Upper lobe of left lung (tissue), 6 donors: Measurements from ENCODE around the gene USP34. TPM values are rescaled to one million over a fixed set of nuclear protein-coding genes. Genes with fewer than 3 reads are reported as not detected.

Source experiments
- ATAC-seq, 2 donors: fragments of 200-7000 bp; cut with Tn5 transposase; one replicate each; pipeline ENCODE4 v1.9.1; 2022; ENCODE audit warnings: mild to moderate bottlenecking in 2 of 2, moderate library complexity in 2 of 2; ENCODE audit not compliant: low FRiP score in 2 of 2
- DNase-seq, 2 donors: peaks; one replicate each; pipeline ENCODE4 v3.0.0-alpha.2; 2019 to 2020
- H3K27ac ChIP-seq, 4 donors: fragments of 200-600 bp; sonication (generic); one replicate each; pipeline ENCODE4 v1.5.1; 2016 to 2019
- H3K27me3 ChIP-seq, 4 donors: fragments of 200-600 bp; sonication (generic); one replicate each; pipeline ENCODE4 v1.5.1; 2017 to 2019
- H3K36me3 ChIP-seq, 4 donors: fragments of 200-600 bp; sonication (generic); one replicate each; pipeline ENCODE4 v1.5.1; 2016 to 2019
- H3K4me1 ChIP-seq, 4 donors: fragments of 200-600 bp; sonication (generic); one replicate each; pipeline ENCODE4 v1.5.1; 2018 to 2019
- H3K4me3 ChIP-seq, 4 donors: fragments of 200-600 bp; sonication (generic); one replicate each; pipeline ENCODE4 v1.5.1; 2017 to 2019; ENCODE audit warnings: mild to moderate bottlenecking in 2 of 4, moderate library complexity in 1 of 4
- H3K9me3 ChIP-seq, 4 donors: fragments of 200-600 bp; sonication (generic); one replicate each; pipeline ENCODE4 v1.5.1; 2018 to 2019
- CTCF ChIP-seq, 6 experiments: fragments of 450-650 bp in 4 of 6; fragments of 200-600 bp in 2 of 6; sonication (generic) in 2 of 6; IDR thresholded peaks; one replicate each; pipeline ENCODE4 v1.5.1; 2016 to 2019; ENCODE audit warnings: antibody characterized with exemption in 6 of 6
- EP300 ChIP-seq, 4 donors: sonication (generic); formaldehyde crosslinking; IDR thresholded peaks; one replicate each; pipeline ENCODE4 v1.5.1; 2017; ENCODE audit warnings: antibody characterized with exemption in 4 of 4, control low read depth in 2 of 4
- POLR2A ChIP-seq, 4 donors: fragments of 450-650 bp; IDR thresholded peaks; one replicate each; pipeline ENCODE4 v1.5.1; 2016 to 2017; ENCODE audit warnings: antibody characterized with exemption in 4 of 4, mild to moderate bottlenecking in 2 of 4
- POLR2AphosphoS5 ChIP-seq, 2 donors: sonication (generic); formaldehyde crosslinking; IDR thresholded peaks; one replicate each; pipeline ENCODE4 v1.5.1; 2017; ENCODE audit warnings: antibody characterized with exemption in 2 of 2
- WGBS, 2 donors: methylation state at CpG; one replicate each; pipeline ENCODE4 v1.1.5; 2017 to 2018; 5-methylcytosine and 5-hydroxymethylcytosine counted together
- total RNA-seq, 6 donors: library from RNA; depleted of rRNA in 4 of 6; stranded (reverse); fragments of >200 nt in 4 of 6; gene quantifications; one replicate each; pipeline versions ENCODE4 v1.1.0 to v1.2.1, GENCODE V29; 2016 to 2021
- donor health status: DM: no; HTN: no; CAD: no; lungs with moderate emphysema.
- donor health status: DM: no; HTN: yes; CAD: no; lungs with severe emphysema.

Gene USP34
- total RNA-seq, 6 donors from 2014 or later: 73.8 to 223 (median 114) TPM

GRCh38 chr2:61263830-61264229 lies 207.1 kb downstream of the USP34 start:
- ATAC-seq (no peak), DNase-seq (no peak)
- no peak for TF ChIP-seq POLR2A (IDR thresholded peaks at IDR 0.05)
- no peak for TF ChIP-seq POLR2AphosphoS5 (IDR thresholded peaks at IDR 0.05)
- TF ChIP-seq CTCF (IDR thresholded peaks at IDR 0.05): no peak
- TF ChIP-seq EP300 (IDR thresholded peaks at IDR 0.05): no peak
- peaks cover 7 to 45% (median 13%) of the 10 kb centered on the region in 4 donors for H3K36me3 ChIP-seq
- peaks cover 0 to 8% (median 0%) of the 10 kb centered on the region in 4 donors for H3K4me1 ChIP-seq
- no peaks in the 10 kb centered on the region for H3K9me3 ChIP-seq
- no peak overlapping the region for H3K4me3 ChIP-seq
- 85 to 95% methylated on average over 2 of the region's 2 CpGs for WGBS, 2 donors
- H3K27ac ChIP-seq: no peak overlapping the region
- H3K27me3 ChIP-seq: no peaks in the 10 kb centered on the region

DNA sequence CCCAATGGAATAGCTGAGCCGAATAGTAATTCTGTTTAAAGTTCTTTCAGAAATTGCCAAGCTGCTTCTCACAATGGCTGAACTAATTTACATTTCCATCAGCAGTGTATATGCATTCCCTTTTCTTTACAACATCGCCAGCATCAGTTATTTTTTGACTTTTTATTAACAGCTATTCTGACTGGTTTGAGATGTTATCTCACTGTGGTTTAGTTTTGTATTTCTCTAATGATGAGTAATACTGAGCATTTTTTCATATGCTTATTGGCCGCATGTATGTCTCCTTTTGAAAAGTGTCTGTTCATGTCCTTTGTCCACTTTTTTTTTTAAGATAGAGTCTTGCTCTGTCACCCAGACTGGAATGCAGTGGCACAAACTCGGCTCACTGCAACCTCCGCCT lies 208.2 kb downstream of the USP34 start:
- Histone ChIP-seq H3K9me3 (no peaks in the 10 kb centered on the region), H3K4me3 (no peak overlapping the region), H3K27me3 (no peaks in the 10 kb centered on the region), H3K27ac (no peak overlapping the region), H3K4me1 (peaks cover 0 to 8% (median 0%) of the 10 kb centered on the region in 4 donors), H3K36me3 (peaks cover 7 to 52% (median 22%) of the 10 kb centered on the region in 4 donors)
- DNase-seq: no peak
- 90 to 98% methylated on average over 5 of the region's 5 CpGs for WGBS, 2 donors
- ATAC-seq: no peak
- TF ChIP-seq POLR2A (IDR thresholded peaks at IDR 0.05) (no peak), CTCF (IDR thresholded peaks at IDR 0.05) (no peak), POLR2AphosphoS5 (IDR thresholded peaks at IDR 0.05) (no peak), EP300 (IDR thresholded peaks at IDR 0.05) (no peak)

DNA sequence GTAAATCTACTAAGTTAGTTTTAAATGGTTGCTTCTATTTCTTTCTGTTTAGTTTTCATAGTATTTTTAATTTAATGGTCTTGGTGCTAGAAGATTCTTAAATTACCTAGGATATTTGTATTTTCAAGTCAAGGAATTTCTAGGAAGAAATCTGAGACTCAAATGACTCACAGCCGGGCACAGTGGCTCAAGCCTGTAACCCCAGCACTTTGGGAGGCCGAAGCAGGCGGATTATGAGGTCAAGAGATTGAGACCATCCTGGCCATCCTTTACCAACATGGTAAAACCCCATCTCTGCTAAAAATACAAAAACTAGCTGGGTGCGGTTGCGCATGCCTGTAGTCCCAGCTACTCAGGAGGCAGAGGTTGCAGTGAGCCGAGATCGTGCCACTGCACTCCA lies 213.4 kb downstream of the USP34 start:
- no peaks in the 10 kb centered on the region for H3K9me3 ChIP-seq
- ATAC-seq: no peak
- WGBS, 2 donors: 96 to 98% methylated on average over 7 of the region's 7 CpGs

DNA sequence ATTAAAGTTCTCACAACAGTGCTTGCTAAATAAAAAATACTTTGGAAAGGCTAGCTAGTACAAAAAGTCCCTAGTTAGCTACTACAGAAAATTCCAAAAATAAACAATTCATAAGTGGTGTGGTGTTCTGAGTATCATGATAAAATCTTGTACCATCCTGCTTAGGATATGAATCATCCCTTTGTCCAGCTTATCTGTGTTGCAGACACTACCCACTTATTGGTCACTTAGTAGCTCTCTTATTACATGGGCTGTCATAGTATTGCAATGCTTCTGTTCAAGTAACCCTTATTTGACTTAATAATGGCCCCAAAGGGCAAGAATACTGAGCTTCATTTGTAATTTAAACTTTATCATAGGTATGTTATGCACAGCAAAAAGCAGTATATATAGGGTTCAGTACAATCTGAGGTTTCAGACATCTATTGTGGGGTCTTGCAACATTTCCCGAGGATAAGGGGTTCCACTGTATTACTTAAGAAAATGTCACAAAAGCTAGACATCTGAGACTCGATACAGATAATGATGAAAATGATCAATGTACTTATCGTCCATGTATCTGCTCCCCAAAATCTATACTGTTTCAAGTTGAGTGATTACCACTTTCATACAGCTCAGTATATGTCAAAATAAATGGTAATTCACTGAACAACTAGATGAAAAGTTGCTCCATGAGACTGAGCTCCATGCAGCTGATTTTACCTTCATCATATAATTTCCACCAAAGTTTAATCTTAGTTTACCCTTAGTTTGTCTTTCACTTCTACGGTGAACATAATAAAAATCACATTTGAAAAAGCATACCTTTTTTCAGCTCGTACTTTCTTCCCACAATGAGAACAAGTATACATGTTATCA lies 215.1 kb downstream of the USP34 start:
- WGBS, 2 donors: 89 to 93% methylated on average over 5 of the region's 5 CpGs
- Histone ChIP-seq H3K4me3 (no peak overlapping the region), H3K27me3 (no peaks in the 10 kb centered on the region), H3K27ac (peak overlapping the region in 3 of 4 donors; percentile 41 to 77 (median 71)), H3K9me3 (no peaks in the 10 kb centered on the region), H3K4me1 (peaks cover 0 to 8% (median 0%) of the 10 kb centered on the region in 4 donors), H3K36me3 (peaks cover 7 to 67% (median 26%) of the 10 kb centered on the region in 4 donors)
- peak in 1 of 4 donors; percentile 29 for TF ChIP-seq EP300 (IDR thresholded peaks at IDR 0.05)
- no peak for TF ChIP-seq POLR2AphosphoS5 (IDR thresholded peaks at IDR 0.05)
- TF ChIP-seq POLR2A (IDR thresholded peaks at IDR 0.05): no peak
- TF ChIP-seq CTCF (IDR thresholded peaks at IDR 0.05): no peak
- DNase-seq (no peak), ATAC-seq (peak in 1 of 2 donors; percentile 29)

More for the DNA sequence above, 213.4 kb downstream of the USP34 start:
- H3K4me3 ChIP-seq: no peak overlapping the region
- no peak for DNase-seq
- TF ChIP-seq POLR2A (IDR thresholded peaks at IDR 0.05) (no peak), CTCF (IDR thresholded peaks at IDR 0.05) (no peak), EP300 (IDR thresholded peaks at IDR 0.05) (no peak), POLR2AphosphoS5 (IDR thresholded peaks at IDR 0.05) (no peak)
- peaks cover 7 to 65% (median 26%) of the 10 kb centered on the region in 4 donors for H3K36me3 ChIP-seq
- no peak overlapping the region for H3K27ac ChIP-seq
- H3K27me3 ChIP-seq: no peaks in the 10 kb centered on the region
- peaks cover 0 to 16% (median 0%) of the 10 kb centered on the region in 4 donors for H3K4me1 ChIP-seq
